Renal pelvis (tissue), 4 donors: ENCODE measurements around the gene BCL2. TPM values are rescaled to one million over a fixed set of nuclear protein-coding genes. Genes with fewer than 3 reads are reported as not detected.

Experiments
- DNase-seq: peaks from one replicate; pipeline ENCODE4 v3.0.0-alpha.2; 2013
- polyA plus RNA-seq, 3 donors: library from polyadenylated mRNA; unstranded; fragments of 120-200 nt; gene quantifications; one replicate each; pipeline ENCODE4 v1.2.1, GENCODE V29; 2013; ENCODE audit not compliant: insufficient read length in 3 of 3

The BCL2 gene
- polyA plus RNA-seq, 3 donors: 19.8 to 26.3 (median 24.1) TPM

DNA sequence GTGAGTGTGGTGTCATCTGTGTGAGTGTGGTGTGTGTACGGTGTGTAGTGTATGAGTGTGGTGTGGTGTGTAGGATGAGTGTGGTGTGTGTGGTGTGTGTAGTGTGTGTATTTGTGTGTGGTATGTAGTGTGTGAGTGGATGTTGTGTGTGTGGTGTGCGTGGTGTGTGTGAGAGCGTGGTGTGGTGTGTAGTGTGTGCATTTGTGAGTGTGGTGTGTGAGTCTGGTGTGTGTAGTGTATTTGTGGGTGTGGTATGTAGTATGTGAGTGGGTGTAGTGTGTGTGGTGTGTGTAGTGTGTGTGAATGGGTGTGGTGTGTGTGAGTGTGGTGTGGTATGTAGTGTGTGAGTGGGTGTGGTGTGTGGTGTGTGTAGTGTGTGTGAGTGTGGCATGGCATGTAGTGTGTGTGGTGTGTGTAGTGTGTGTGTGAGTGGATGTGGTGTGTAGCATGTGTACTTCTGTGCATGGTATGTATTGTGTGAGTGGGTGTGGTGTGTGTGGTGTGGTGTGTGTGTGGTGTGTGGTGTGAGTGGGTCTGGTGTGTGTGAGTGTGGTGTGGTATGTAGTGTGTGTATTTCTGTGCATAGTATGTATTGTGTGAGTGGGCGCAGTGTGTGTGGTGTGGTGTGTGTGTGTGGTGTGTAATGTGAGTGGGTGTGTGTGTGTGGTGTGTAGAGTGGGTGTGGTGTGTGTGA lies 227.8 kb downstream of the BCL2 start:
- no peak for DNase-seq

GRCh38 chr18:63090334-63090733 lies 229.2 kb downstream of the BCL2 start:
- DNase-seq: no peak

DNA sequence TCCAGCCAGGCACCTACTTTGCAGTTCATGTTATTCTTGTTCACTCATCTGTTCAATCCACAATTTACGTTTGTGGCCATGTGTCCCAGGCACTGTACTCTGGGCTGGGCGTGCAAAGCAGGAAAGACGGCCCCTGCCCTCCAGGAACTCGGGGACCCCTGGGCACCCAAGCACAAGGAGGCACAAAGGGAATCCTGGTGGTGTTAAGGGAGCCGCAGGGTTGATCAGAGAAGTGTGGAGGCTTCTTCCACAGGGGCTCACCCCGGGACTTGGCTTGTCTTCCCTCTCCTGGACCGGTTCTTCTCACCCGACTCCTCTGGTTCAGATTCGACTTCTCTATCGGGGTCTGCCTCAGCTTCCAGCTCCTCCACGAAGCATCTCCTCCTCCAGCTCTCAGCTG lies 230.5 kb downstream of the BCL2 start:
- no peak for DNase-seq

- DNase-seq: no peak
These were observed 231.3 kb downstream of the BCL2 start for GRCh38 chr18:63088262-63088661.

DNA sequence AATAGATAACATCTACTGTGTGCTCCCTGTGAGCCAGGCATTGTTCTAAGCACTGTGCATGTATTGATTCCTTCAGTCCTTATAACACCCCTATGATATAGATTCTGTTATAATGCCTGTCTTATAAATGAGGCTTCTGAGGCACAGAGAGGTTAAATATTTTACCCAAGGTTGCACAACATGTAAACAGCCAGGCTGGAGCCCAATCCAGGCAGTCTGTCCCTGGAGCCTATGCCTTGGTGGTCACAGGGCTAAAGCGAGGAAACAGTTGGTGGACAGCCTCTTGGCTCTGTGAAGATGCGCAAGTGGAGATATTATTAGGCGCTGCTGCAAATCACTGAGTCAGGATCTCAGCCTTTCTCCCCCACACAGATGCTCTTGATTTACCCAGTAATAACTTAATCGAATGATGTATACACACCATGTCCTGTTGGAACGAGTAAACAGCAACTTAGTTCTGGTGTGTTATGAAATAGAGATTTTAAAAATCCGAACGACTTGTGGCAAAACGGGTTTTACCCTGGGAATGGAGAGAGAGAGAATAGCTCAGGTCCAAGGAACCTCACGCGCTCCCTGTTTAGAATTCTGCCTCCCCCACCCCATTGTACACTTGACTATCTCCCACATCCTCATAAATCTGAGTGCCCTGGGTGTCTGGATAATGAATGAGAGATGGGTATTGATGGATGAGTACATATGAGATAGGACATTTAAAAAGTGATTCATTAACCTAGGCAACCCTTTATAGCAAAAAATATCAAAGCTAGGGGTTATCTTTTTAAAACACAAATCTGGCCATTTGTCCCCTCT lies 231.9 kb downstream of the BCL2 start:
- no peak for DNase-seq

GRCh38 chr18:63085611-63086010 lies 234.0 kb downstream of the BCL2 start:
- no peak for DNase-seq

GRCh38 chr18:63084219-63084618 lies 235.3 kb downstream of the BCL2 start:
- DNase-seq: no peak

DNA sequence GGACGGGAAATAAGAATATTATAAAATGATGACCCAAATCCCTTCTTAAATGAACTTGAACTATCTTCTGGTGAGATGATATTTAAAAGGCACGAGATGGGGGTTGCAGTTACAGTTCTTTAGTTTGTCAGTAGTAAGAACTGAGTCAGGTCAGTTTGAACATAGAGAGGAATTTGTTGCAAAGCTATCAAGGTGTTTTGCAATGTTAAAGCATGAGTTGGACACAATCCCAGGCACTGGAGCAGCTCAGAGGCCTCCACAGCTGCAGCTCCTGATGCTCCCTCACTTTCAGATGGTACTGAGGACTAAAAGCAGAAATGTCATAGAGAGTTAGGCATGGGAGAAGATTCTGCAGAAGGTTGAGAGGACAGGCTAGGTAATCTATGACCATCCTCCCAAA lies 236.0 kb downstream of the BCL2 start:
- no peak for DNase-seq

GRCh38 chr18:63083020-63083531 lies 236.5 kb downstream of the BCL2 start:
- no peak for DNase-seq

DNA sequence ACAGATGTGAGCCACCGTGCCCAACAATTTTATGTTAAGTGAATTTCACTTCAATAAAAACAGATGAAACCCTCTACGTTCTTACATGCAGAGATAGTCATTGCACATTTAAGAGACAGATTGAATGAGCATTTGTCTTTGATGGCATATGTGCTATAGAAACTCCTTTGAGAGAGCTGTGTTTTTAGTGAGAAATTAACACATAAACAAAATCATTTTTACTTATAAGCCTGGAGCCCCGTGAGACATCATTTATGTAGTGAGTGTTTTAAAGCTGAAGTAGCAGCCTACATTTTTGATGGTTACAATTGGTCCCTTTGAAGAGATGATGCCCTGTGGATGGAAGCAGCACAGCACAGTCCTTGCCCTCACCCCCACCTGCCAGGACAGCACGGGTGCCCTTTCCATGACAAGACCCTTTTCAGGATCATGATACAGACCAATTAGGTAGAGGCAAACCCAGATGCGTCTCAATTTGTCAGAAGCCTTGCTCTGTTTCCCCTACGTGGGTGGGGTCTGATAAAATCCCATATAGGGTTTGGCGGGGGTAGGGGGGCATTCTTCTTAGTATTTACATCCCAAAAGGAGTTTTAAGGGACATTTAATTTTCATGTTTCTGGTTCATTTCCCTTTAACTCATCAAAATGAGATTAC lies 237.1 kb downstream of the BCL2 start:
- DNase-seq: no peak

DNA sequence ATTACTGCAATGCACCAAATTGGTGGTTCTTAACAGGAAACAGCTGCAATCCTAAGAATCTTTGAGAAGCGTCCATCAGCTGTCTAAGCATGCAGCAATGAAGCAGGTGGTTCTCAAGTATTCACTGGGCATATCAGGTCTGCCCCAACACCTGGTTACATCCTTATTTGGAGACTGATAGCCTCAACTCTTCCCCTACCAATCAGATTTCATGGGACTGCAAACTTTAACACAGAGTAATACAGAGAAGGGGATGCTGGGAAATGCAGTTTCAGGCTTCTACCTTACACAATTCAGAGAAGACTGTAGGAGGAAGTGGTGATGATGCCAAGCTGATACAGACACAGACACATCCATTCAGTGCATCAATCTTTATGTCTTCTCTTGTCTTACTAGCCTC lies 240.5 kb downstream of the BCL2 start:
- DNase-seq: no peak

DNA sequence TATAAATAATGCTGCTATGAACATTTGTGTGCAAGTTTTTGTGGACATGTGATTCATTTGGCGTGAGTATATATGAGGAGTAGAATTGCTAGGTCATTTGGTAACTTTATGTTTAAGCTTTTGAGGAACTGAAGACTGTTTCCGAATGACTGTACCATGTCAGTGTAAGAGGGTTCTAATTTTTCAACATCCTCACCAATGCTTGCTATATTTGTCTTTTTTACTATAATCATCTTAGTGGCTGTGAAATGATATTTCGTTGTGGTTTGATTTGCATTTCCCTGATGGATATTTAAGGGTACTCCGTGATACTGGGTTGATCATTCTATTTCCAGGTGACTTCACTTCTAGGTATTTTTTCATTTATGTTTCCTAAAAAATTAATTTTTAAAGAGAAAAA lies 241.1 kb downstream of the BCL2 start:
- no peak for DNase-seq

DNA sequence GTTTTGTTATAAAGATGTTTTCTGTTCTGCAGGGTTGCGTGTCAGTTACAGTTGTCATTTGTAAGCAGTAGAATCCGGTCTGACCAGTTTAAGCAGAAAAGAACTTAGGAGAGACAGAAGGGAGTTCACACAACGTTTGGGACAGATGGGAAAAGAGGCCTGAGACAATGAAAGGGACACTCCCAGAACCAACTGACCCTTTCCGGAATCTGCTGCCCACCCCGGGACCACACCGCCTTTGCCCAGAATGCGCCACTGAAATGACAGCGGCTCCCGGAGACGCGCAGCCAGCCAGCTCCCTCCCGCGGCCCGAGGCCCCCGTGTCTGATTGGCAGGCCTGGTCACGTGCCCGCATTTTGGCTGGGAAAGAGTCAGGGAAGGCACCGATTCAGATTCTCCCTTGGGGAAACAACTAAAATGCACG lies 244.6 kb downstream of the BCL2 start:
- DNase-seq: peak; percentile 52

DNA sequence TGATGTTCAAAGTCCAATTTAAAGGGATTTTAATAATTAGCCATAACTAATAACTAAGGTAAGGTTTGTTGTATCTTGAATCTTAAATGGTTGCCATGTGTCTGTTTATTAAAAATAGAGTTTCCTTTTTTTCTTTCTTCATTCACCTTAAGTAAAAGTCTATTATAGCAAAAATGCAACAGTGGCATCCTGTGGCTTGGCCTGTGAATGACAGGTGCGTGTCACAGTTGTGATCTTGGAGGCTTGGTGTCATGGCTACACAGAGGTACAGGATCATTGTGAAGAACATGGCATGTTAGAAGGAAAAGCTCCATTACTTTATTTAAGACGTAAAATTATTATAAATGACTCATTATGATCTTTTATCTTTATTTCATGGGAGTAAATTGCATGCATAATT lies 246.1 kb downstream of the BCL2 start:
- no peak for DNase-seq

Other genes starting within 250 kb of the BCL2 start
- 10 to 100 TPM; 36.2 to 44.2 (median 43.6) TPM for gene KDSR, start 47.4 kb upstream of the BCL2 start, polyA plus RNA-seq
- 10 to 100 TPM; 48.0 to 68.8 (median 57.7) TPM for gene VPS4B, start 102.7 kb upstream of the BCL2 start, polyA plus RNA-seq
- gene SERPINB5, start 157.2 kb upstream of the BCL2 start, polyA plus RNA-seq: not detected
- not detected for gene SERPINB12, start 222.6 kb upstream of the BCL2 start, polyA plus RNA-seq